Measurements from ENCODE around the gene AGPAT3.
A peak's percentile ranks its signal among the peaks of the same experiment; 100 is the strongest.

The AGPAT3 gene

DNA sequence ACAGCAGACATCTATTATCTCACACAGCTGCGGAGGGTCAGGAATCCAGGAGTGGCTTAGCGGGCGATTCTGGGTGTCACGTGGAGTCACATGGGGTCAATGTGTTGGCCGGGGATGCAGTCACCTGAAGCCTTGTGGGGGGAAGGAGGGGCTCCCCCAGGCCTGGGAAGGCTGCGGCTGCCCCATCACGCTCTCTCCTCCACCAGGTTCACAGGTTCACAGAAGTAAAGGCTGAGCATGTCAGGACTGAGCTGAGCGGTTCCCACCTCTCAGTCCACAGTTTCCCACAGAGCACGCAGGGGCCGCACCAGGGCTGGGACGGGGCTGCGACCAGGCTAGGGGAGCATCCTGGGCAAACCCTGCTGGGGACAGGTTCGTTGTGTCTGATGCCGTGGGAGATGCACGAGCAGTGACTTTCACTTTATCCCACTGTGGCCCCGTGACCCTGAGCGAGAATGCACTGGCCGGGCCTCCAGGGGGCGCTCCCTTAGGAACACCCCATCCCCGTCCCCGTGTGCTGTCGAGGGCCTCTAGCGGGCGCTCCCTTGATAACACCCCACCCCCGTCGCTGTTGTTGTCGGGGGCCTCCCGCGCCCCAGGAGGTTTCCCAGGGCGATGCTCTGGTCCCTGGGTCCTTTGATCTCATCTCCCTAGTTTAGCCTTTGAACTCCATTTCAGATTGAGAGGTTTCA, 73.9 kb downstream of the AGPAT3 start:
- no peak for TF ChIP-seq POLR2A (IDR thresholded peaks at IDR 0.05; ENCODE audit: low read depth, low read length)
- FAIRE-seq (no peak), DNase-seq (ENCODE audit: insufficient read length, low spot score) (peak; percentile 47)

- no peak for TF ChIP-seq POLR2A (IDR thresholded peaks at IDR 0.05; ENCODE audit: low read depth, low read length)
- no peak for FAIRE-seq
- DNase-seq (ENCODE audit: insufficient read length, low spot score): no peak
Observed at GRCh38 chr21:43939443-43940328, 74.7 kb downstream of the AGPAT3 start.

DNA sequence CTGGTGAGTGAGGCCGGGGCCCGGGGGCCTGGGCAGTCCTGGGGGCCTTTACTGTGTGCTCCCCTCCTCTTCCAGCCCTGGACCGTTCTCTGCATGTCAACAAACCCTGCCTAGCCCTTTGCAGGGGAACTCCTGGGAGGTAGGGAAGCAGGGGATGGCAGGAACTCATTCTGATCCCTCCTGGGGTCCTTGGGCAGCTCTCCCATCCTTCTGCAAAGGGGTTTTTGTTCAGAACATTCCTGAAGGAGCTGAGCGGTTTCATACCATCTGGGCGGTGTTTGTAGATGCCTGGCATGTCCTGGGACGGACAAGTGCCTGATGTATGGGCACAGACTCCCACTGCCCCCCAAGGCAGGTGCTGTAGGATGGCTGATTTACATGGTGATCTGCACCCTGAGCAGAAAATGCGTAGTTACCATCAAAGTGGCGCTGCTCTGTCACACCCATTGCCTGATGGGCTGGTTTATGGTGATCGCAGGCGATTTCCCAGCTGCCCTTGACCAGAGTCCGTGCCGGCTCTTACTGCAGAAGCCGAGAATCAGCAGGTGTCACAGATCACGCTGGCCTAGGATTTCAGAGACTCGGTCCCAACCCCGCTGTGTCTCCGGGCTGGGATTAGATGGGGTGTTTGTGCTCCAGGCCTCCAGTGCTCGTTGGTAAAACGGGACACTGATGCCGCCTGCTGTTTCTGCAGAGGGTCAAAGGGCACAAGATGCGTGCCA, 75.5 kb downstream of the AGPAT3 start:
- no peak for TF ChIP-seq POLR2A (IDR thresholded peaks at IDR 0.05; ENCODE audit: low read depth, low read length)
- FAIRE-seq: no peak

GRCh38 chr21:43942201-43942600, 77.2 kb downstream of the AGPAT3 start:
- no peak for TF ChIP-seq POLR2A (IDR thresholded peaks at IDR 0.05; ENCODE audit: low read depth, low read length)
- DNase-seq (ENCODE audit: insufficient read length, low spot score) (no peak), FAIRE-seq (no peak)

More for the DNA sequence above, 75.5 kb downstream of the AGPAT3 start:
- no peak for DNase-seq (ENCODE audit: insufficient read length, low spot score)

DNA sequence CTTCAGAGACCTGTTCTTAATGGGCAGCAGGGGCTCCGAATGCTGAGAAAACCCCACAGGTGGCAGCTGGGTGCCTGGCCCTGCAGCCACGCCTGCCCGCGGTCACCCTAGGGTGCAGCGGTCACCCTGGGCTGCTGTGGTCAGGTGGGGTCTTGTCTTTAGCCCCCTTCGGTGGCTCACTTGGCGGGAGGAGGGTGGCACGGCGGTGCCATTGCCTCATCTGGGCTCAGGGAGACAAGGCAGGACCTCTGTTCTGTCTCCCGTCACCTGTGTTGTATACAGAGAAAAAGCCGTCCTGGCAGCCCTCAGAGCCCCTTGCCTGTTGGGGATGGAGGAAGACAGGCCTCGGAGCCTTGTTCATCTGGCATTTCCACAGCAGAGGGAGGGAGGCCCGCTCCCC, 77.6 kb downstream of the AGPAT3 start:
- TF ChIP-seq POLR2A (IDR thresholded peaks at IDR 0.05; ENCODE audit: low read depth, low read length): no peak
- DNase-seq (ENCODE audit: insufficient read length, low spot score) (no peak), FAIRE-seq (no peak)

DNA sequence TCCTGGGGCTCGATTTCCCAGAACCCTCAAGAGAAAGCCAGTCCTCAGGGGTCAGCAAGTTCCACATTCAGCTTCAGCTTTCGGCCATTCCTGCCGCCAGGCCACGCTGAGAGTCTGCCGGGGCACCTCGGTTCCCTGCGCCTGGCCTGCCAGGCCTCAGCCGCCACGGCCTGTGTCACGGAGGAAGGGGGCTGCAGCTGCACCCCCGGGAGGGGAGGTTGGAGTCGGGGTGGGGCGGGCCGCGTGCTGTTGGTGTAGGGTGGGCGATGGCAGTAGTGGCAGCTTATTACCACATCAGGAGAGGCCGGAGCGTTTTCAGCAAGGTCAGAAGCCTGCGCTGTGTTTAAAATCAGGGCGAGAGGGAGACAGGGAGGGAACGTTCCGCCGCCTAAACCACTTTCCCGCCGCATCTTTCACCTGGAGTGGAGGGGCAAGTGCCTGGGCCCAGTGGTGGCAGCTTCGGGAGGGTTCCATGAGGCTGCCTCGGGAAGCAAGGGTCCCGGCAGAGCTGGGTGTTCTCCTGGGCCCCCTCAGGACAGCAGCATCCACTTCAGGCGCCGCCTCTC, 78.6 kb downstream of the AGPAT3 start:
- FAIRE-seq (no peak), DNase-seq (ENCODE audit: insufficient read length, low spot score) (no peak)
- no peak for TF ChIP-seq POLR2A (IDR thresholded peaks at IDR 0.05; ENCODE audit: low read depth, low read length)

DNA sequence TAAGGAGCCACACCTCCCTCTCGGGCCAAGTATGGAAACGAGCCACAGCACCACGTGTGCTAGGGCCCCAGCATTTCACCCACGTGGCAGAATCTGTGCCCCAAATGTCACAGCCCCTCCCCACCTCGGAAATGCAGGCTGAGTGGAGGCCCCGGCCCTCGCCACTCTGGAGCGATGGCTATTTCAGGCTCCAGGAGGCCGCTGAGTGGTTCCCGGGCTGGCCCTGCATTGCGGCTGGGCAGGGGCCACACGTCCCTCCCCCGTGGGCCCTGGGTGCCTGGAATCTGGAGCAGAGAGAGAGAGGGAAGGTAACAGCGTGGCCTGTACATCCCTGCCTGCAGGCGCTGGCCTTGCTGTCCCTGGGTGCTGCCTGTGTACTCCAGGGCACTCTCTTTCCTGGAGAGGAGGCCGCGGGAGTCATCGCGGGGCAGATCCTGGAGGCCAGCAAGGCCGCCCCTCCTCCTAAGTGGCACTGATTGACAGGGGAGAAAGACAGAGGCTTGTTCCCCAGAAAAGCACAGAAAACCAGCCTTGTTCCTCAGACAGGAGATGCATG, 79.1 kb downstream of the AGPAT3 start:
- FAIRE-seq (no peak), DNase-seq (ENCODE audit: insufficient read length, low spot score) (no peak)

DNA sequence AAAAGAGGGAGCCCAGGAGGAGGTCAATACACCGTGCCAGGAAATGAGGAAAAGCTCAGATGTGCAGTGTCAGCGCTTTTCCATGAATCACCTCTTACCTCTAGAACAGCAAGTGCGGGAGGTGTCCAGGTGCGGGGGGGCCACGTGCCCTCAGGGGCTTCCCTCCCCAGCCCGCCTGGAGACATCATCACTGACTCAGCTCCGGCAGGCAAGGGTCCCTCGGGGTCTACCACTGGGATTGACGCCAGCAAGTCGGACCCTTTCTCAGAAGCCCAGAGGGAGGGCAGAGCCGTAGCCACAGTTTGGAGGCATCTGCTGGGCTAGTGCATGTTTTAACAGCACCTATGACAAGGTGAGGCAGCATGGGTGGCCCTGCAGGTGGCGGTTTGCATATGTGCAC, 79.7 kb downstream of the AGPAT3 start:
- FAIRE-seq (no peak), DNase-seq (ENCODE audit: insufficient read length, low spot score) (no peak)
- no peak for TF ChIP-seq POLR2A (IDR thresholded peaks at IDR 0.05; ENCODE audit: low read depth, low read length)

More for the DNA sequence above, 79.1 kb downstream of the AGPAT3 start:
- TF ChIP-seq POLR2A (IDR thresholded peaks at IDR 0.05; ENCODE audit: low read depth, low read length): no peak

GRCh38 chr21:43948740-43949498, 83.9 kb downstream of the AGPAT3 start:
- DNase-seq (ENCODE audit: insufficient read length, low spot score) (no peak), FAIRE-seq (no peak)
- no peak for TF ChIP-seq POLR2A (IDR thresholded peaks at IDR 0.05; ENCODE audit: low read depth, low read length)

DNA sequence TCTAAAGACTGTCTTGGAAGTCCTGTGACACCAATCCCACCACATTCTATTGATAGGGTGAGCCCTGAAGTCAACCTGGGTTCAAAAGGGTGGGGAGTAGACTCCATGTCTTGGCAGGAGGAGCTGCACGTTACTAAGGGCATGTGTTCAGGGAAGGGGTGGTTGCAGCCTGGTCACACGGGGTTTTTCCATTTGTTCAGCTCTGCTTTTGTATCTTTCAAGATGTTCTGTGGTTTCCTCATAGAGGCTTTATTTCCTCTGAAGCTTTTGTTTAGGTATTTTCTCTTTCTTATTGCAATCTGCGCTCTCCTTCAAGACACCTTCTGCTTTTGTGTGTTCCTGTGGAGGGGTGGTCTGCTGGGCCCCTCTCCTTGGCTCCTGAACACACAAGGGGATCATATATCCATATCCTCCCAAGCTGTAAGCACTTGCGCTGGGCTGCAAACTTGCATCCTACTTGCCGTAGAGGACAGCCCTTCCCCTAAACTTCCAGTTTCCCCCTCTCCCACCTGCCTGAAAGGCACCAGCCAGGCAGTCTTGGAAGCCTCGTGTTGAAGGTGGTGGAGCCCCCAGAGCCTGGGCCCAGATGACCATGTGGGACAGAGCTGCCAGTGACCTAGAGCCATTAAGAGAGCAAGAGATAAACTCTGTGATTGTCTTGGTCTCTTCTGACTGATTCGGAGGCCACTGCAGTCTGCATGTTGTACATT, 84.6 kb downstream of the AGPAT3 start:
- TF ChIP-seq POLR2A (IDR thresholded peaks at IDR 0.05; ENCODE audit: low read depth, low read length): no peak
- no peak for DNase-seq (ENCODE audit: insufficient read length, low spot score)
- FAIRE-seq: no peak

GRCh38 chr21:43950481-43950880, 85.5 kb downstream of the AGPAT3 start:
- no peak for FAIRE-seq
- no peak for DNase-seq (ENCODE audit: insufficient read length, low spot score)
- no peak for TF ChIP-seq POLR2A (IDR thresholded peaks at IDR 0.05; ENCODE audit: low read depth, low read length)

DNA sequence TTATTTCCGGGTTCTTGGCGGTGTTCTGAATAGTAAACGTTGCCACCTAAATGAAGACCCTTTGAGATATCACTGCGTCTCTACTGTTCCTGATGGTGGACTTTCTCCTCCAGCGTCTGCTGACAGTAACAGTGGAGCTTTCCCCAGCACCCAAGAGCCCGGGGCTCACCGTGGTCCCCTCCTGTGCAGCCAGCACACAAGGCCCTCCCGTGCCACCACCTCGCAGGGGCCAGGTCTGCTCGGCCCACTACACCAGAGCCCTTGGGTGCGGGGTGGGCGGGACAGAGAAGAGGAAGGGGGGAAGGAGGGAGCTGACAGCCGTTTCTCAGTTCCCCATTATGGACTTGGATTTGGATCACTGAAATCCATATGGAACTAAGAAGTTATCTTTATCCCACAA, 85.9 kb downstream of the AGPAT3 start:
- TF ChIP-seq POLR2A (IDR thresholded peaks at IDR 0.05; ENCODE audit: low read depth, low read length): no peak
- FAIRE-seq (no peak), DNase-seq (ENCODE audit: insufficient read length, low spot score) (no peak)

Measured in H54 (cell line).